Lower leg skin (tissue), 3 donors: ENCODE results near the gene ITPKC.

Experiments used
- POLR2A ChIP-seq, 2 donors: fragments of 450-650 bp; IDR thresholded peaks; one replicate each; pipeline ENCODE4 v1.6.1; 2016 to 2017; ENCODE audit warnings: antibody characterized with exemption in 2 of 2, mild to moderate bottlenecking in 1 of 2, moderate library complexity in 1 of 2
- TF ChIP-seq, protein P1 (sequence below), 3 donors: fragments of 450-650 bp; IDR thresholded peaks; one replicate each; pipeline ENCODE4 v1.5.1; 2016; ENCODE audit warnings: antibody characterized with exemption in 3 of 3, mild to moderate bottlenecking in 3 of 3, moderate library complexity in 2 of 3

DNA sequence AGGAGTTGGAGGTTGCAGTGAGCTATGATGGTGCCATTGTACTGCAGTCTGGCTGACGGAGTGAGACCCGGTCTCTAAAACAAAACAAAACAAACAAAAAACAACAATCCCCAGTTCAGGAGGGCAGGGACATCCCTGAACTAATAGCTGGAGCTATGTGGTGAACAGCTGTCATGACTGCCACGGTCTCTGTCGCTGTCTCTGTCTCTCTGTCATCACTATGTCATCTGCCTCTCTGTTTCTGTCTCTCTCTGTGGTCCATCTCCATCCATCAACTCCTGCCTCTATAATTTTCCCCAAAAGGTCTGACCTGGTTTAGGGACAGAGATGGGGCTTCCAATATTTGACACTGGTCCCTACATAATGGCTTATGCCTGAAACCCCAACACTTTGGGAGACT lies 7.4 kb downstream of the ITPKC start:
- TF ChIP-seq, protein P1, sequence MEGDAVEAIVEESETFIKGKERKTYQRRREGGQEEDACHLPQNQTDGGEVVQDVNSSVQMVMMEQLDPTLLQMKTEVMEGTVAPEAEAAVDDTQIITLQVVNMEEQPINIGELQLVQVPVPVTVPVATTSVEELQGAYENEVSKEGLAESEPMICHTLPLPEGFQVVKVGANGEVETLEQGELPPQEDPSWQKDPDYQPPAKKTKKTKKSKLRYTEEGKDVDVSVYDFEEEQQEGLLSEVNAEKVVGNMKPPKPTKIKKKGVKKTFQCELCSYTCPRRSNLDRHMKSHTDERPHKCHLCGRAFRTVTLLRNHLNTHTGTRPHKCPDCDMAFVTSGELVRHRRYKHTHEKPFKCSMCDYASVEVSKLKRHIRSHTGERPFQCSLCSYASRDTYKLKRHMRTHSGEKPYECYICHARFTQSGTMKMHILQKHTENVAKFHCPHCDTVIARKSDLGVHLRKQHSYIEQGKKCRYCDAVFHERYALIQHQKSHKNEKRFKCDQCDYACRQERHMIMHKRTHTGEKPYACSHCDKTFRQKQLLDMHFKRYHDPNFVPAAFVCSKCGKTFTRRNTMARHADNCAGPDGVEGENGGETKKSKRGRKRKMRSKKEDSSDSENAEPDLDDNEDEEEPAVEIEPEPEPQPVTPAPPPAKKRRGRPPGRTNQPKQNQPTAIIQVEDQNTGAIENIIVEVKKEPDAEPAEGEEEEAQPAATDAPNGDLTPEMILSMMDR (IDR thresholded peaks at IDR 0.05) = no peak
- TF ChIP-seq POLR2A (IDR thresholded peaks at IDR 0.05) = no peak
